OCI-LY1 (cell line): ENCODE data around the gene TRAPPC13.

Source experiments
- H2AFZ ChIP-seq: fragments of 200-600 bp; sonication (generic), shearing (Covaris generic); 2 replicates; pipeline ENCODE4 v1.6.0; 2014; ENCODE audit warnings: antibody characterized with exemption, mild to moderate bottlenecking, low read length
- H3F3A ChIP-seq: fragments of 200-600 bp; sonication (generic), shearing (Covaris generic); 2 replicates; pipeline ENCODE4 v1.6.0; 2014; ENCODE audit warnings: mild to moderate bottlenecking, antibody characterized with exemption, low read length, moderate library complexity; ENCODE audit not compliant: insufficient read depth
- H3K27ac ChIP-seq: fragments of 200-600 bp; sonication (generic); 2 replicates; pipeline ENCODE4 v1.5.1; 2014; ENCODE audit warnings: low read length, mixed run types, mild to moderate bottlenecking, low read depth; ENCODE audit not compliant: poor library complexity, severe bottlenecking
- H3K27me3 ChIP-seq: fragments of 200-600 bp; sonication (generic); 2 replicates; pipeline ENCODE4 v1.6.0; 2014; ENCODE audit warnings: antibody characterized with exemption, mild to moderate bottlenecking, low read length, moderate library complexity; ENCODE audit not compliant: insufficient read depth
- H3K36me3 ChIP-seq: fragments of 200-600 bp; sonication (generic); 2 replicates; pipeline ENCODE4 v1.6.1; 2014; ENCODE audit warnings: mild to moderate bottlenecking, antibody characterized with exemption, low read length, moderate library complexity, mixed read lengths; ENCODE audit not compliant: insufficient read depth
- H3K4me1 ChIP-seq: fragments of 200-600 bp; sonication (generic); 2 replicates; pipeline ENCODE4 v1.5.1; 2014; ENCODE audit warnings: mild to moderate bottlenecking, low read length, moderate library complexity; ENCODE audit not compliant: insufficient read depth, severe bottlenecking
- H3K4me2 ChIP-seq: fragments of 200-600 bp; sonication (generic), shearing (Covaris generic); 2 replicates; pipeline ENCODE4 v1.6.1; 2014; ENCODE audit warnings: low read length
- H3K4me3 ChIP-seq: fragments of 200-600 bp; sonication (generic); 2 replicates; pipeline ENCODE4 v1.5.1; 2014; ENCODE audit warnings: low read length, low read depth, mild to moderate bottlenecking, mixed read lengths; ENCODE audit not compliant: poor library complexity, severe bottlenecking
- H3K79me2 ChIP-seq: fragments of 200-600 bp; shearing (Covaris generic); 2 replicates; pipeline ENCODE4 v1.6.1; 2016; ENCODE audit warnings: mixed run types, low read length, mixed read lengths; ENCODE audit not compliant: insufficient read depth
- H3K9ac ChIP-seq: fragments of 200-600 bp; sonication (generic), shearing (Covaris generic); 2 replicates; pipeline ENCODE4 v1.6.1; 2014; ENCODE audit warnings: mild to moderate bottlenecking, low read length, mixed read lengths
- H3K9me2 ChIP-seq: fragments of 200-600 bp; sonication (generic), shearing (Covaris generic); 2 replicates; pipeline ENCODE4 v1.6.1; 2014; ENCODE audit warnings: low read depth, mild to moderate bottlenecking, low read length, mixed read lengths
- H3K9me3 ChIP-seq: fragments of 200-600 bp; shearing (Covaris generic); 2 replicates; pipeline ENCODE4 v1.6.1; 2014; ENCODE audit warnings: low read length, mixed read lengths
- H4K20me1 ChIP-seq: fragments of 200-600 bp; sonication (generic), shearing (Covaris generic); 2 replicates; pipeline ENCODE4 v1.6.0; 2016; ENCODE audit warnings: mild to moderate bottlenecking, low read length; ENCODE audit not compliant: insufficient read depth
- CTCF ChIP-seq: fragments of 200-600 bp; sonication (generic), shearing (Covaris generic); IDR thresholded peaks from 2 replicates; pipeline ENCODE4 v1.5.1; 2017; ENCODE audit warnings: mild to moderate bottlenecking, antibody characterized with exemption, low read length, moderate library complexity, mixed read lengths
- EZH2 ChIP-seq: fragments of 200-600 bp; sonication (generic), shearing (Covaris generic); IDR thresholded peaks from 2 replicates; pipeline ENCODE4 v1.8.0; 2017; ENCODE audit warnings: borderline replicate concordance, mixed run types, mild to moderate bottlenecking, antibody characterized with exemption, low read length, moderate library complexity, mixed read lengths

TRAPPC13 gene

GRCh38 chr5:65693121-65693520, 68.3 kb downstream of the TRAPPC13 start:
- H4K20me1 ChIP-seq: no peaks in the 10 kb centered on the region
- no peaks in the 10 kb centered on the region for H3F3A ChIP-seq
- no peak overlapping the region for H3K27ac ChIP-seq
- H2AFZ ChIP-seq: no peak overlapping the region
- no peaks in the 10 kb centered on the region for H3K9me2 ChIP-seq
- TF ChIP-seq CTCF: no peak
- no peak for TF ChIP-seq EZH2
- no peaks in the 10 kb centered on the region for H3K9me3 ChIP-seq
- no peaks in the 10 kb centered on the region for H3K79me2 ChIP-seq
- H3K4me1 ChIP-seq: peaks cover 12% of the 10 kb centered on the region
- H3K4me2 ChIP-seq: no peak overlapping the region
- peaks cover 7% of the 10 kb centered on the region for H3K36me3 ChIP-seq
- no peaks in the 10 kb centered on the region for H3K27me3 ChIP-seq
- no peak overlapping the region for H3K4me3 ChIP-seq
- no peak overlapping the region for H3K9ac ChIP-seq

- no peaks in the 10 kb centered on the region for H4K20me1 ChIP-seq
- H3K27ac ChIP-seq: peak overlapping the region; percentile 8
- no peak for TF ChIP-seq CTCF
- TF ChIP-seq EZH2: no peak
- no peaks in the 10 kb centered on the region for H3F3A ChIP-seq
- H3K79me2 ChIP-seq: no peaks in the 10 kb centered on the region
- H3K9ac ChIP-seq: no peak overlapping the region
- H3K4me2 ChIP-seq: no peak overlapping the region
- H3K4me1 ChIP-seq: peaks cover 12% of the 10 kb centered on the region
- H3K9me3 ChIP-seq: no peaks in the 10 kb centered on the region
- H2AFZ ChIP-seq: no peak overlapping the region
- H3K4me3 ChIP-seq: no peak overlapping the region
- H3K9me2 ChIP-seq: no peaks in the 10 kb centered on the region
- peaks cover 21% of the 10 kb centered on the region for H3K36me3 ChIP-seq
- no peaks in the 10 kb centered on the region for H3K27me3 ChIP-seq
Measured at GRCh38 chr5:65695162-65695755, 70.4 kb downstream of the TRAPPC13 start.

GRCh38 chr5:65695896-65696295, 71.1 kb downstream of the TRAPPC13 start:
- H3K27me3 ChIP-seq: no peaks in the 10 kb centered on the region
- H2AFZ ChIP-seq: no peak overlapping the region
- H3K9ac ChIP-seq: no peak overlapping the region
- H4K20me1 ChIP-seq: no peaks in the 10 kb centered on the region
- peaks cover 21% of the 10 kb centered on the region for H3K36me3 ChIP-seq
- H3K4me1 ChIP-seq: peaks cover 12% of the 10 kb centered on the region
- H3K79me2 ChIP-seq: no peaks in the 10 kb centered on the region
- TF ChIP-seq EZH2: no peak
- TF ChIP-seq CTCF: no peak
- no peak overlapping the region for H3K27ac ChIP-seq
- H3K4me3 ChIP-seq: no peak overlapping the region
- H3K4me2 ChIP-seq: no peak overlapping the region
- no peaks in the 10 kb centered on the region for H3K9me2 ChIP-seq
- H3F3A ChIP-seq: no peaks in the 10 kb centered on the region
- no peaks in the 10 kb centered on the region for H3K9me3 ChIP-seq
